Transverse colon (tissue), 3 donors: Measurements from ENCODE around the gene PKLR.

Experiments used
- CTCF ChIP-seq, 5 experiments: fragments of 200-600 bp in 3 of 5; fragments of 450-650 bp in 2 of 5; sonication (generic) in 3 of 5; IDR thresholded peaks; 1 replicate in 2 of 5; 2 replicates in 3 of 5; pipeline ENCODE4 v1.5.1; 2016 to 2017; ENCODE audit warnings: antibody characterized with exemption in 5 of 5, inconsistent platforms in 3 of 5, mild to moderate bottlenecking in 2 of 5, moderate library complexity in 1 of 5
- EP300 ChIP-seq: sonication (generic); formaldehyde crosslinking; IDR thresholded peaks from one replicate; pipeline ENCODE4 v1.6.1; 2017; ENCODE audit warnings: antibody characterized with exemption, low read depth
- POLR2A ChIP-seq: fragments of 450-650 bp; IDR thresholded peaks from one replicate; pipeline ENCODE4 v1.6.1; 2016; ENCODE audit warnings: antibody characterized with exemption, mild to moderate bottlenecking, moderate library complexity

DNA sequence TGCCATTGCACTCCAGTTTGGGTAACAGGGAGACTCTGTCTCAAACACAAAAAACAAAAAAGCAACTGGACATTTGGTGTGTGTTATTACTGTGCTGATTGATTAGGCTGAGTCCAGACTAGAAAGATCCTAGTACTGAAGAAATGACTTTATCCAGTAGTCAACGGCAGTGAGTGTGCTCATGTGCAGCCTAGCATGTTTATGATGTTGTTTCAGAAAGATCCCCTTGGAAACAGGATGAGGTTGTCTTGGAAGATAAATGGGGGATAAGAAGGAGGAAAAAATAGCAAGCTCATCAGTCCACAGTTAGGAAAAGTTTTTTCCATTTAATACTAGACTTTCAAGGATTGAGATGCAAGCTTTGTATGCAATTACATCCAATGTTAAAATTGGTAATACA is 33.7 kb upstream of the PKLR start:
- no peak for TF ChIP-seq CTCF (IDR thresholded peaks at IDR 0.05)
- no peak for TF ChIP-seq EP300
- TF ChIP-seq POLR2A = no peak
